Parathyroid adenoma (tissue), 2 donors: ENCODE results near the gene ALOX15B.

Experiments used
- H2AFZ ChIP-seq: fragments of 300-600 bp; sonication (generic); one replicate; pipeline ENCODE4 v1.7.0; 2017; ENCODE audit warnings: antibody characterized with exemption, mild to moderate bottlenecking
- H3K27ac ChIP-seq: fragments of 300-600 bp; sonication (generic); one replicate; pipeline ENCODE4 v1.7.0; 2017
- H3K27me3 ChIP-seq: fragments of 300-600 bp; sonication (generic); one replicate; pipeline ENCODE4 v1.7.0; 2017; ENCODE audit warnings: low read length; ENCODE audit not compliant: control insufficient read depth, insufficient read depth
- H3K36me3 ChIP-seq: fragments of 300-600 bp; sonication (generic); one replicate; pipeline ENCODE4 v1.7.0; 2017; ENCODE audit warnings: low read length; ENCODE audit not compliant: control insufficient read depth, insufficient read depth
- H3K4me1 ChIP-seq: fragments of 300-600 bp; sonication (generic); one replicate; pipeline ENCODE4 v1.7.0; 2017; ENCODE audit warnings: control low read depth
- H3K4me2 ChIP-seq: fragments of 300-600 bp; sonication (generic); one replicate; pipeline ENCODE4 v1.7.0; 2017; ENCODE audit warnings: low read length
- H3K4me3 ChIP-seq: fragments of 300-600 bp; sonication (generic); one replicate; pipeline ENCODE4 v1.7.0; 2017; ENCODE audit warnings: low read depth, low read length
- H3K79me2 ChIP-seq: fragments of 300-600 bp; sonication (generic); one replicate; pipeline ENCODE4 v1.7.0; 2017; ENCODE audit warnings: control low read depth
- H3K9ac ChIP-seq: fragments of 300-600 bp; sonication (generic); one replicate; pipeline ENCODE4 v1.7.0; 2017; ENCODE audit warnings: mild to moderate bottlenecking
- H3K9me3 ChIP-seq: fragments of 300-600 bp; sonication (generic); one replicate; pipeline ENCODE4 v1.7.0; 2017; ENCODE audit warnings: low read length; ENCODE audit not compliant: control insufficient read depth
- TF ChIP-seq, protein P1 (sequence below): fragments of 300-600 bp; sonication (generic); IDR thresholded peaks from one replicate; pipeline ENCODE4 v1.7.0; 2017; ENCODE audit warnings: antibody characterized with exemption, mild to moderate bottlenecking
- donor health status: primary hyperparathyroidism.

ALOX15B gene

DNA sequence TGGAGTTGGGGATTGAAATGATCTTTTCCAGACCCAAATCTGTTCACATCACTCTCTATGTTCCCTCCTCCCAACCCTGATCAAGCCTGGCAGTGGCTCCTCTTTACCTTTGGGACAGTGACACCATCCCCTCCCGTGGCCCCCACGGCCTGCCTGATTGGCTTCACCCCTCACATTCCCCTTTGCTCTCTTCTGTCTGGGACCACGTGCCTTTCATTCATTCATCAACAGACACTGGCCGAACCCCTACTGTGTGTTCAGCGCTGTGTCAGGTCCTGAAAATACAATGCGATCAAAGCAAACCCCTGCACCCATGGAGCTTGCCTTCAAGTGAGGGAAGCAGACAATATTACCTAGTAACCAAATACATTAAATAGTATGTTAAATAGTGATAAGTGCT is 50.9 kb downstream of the ALOX15B start:
- Histone ChIP-seq H3K27ac (no peak overlapping the region), H3K9me3 (no peaks in the 10 kb centered on the region), H3K36me3 (no peaks in the 10 kb centered on the region), H3K4me3 (no peak overlapping the region), H3K4me1 (no peaks in the 10 kb centered on the region), H3K4me2 (no peak overlapping the region), H3K9ac (no peak overlapping the region), H2AFZ (no peak overlapping the region), H3K79me2 (no peaks in the 10 kb centered on the region), H3K27me3 (no peaks in the 10 kb centered on the region)
- TF ChIP-seq, protein P1, sequence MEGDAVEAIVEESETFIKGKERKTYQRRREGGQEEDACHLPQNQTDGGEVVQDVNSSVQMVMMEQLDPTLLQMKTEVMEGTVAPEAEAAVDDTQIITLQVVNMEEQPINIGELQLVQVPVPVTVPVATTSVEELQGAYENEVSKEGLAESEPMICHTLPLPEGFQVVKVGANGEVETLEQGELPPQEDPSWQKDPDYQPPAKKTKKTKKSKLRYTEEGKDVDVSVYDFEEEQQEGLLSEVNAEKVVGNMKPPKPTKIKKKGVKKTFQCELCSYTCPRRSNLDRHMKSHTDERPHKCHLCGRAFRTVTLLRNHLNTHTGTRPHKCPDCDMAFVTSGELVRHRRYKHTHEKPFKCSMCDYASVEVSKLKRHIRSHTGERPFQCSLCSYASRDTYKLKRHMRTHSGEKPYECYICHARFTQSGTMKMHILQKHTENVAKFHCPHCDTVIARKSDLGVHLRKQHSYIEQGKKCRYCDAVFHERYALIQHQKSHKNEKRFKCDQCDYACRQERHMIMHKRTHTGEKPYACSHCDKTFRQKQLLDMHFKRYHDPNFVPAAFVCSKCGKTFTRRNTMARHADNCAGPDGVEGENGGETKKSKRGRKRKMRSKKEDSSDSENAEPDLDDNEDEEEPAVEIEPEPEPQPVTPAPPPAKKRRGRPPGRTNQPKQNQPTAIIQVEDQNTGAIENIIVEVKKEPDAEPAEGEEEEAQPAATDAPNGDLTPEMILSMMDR = no peak

DNA sequence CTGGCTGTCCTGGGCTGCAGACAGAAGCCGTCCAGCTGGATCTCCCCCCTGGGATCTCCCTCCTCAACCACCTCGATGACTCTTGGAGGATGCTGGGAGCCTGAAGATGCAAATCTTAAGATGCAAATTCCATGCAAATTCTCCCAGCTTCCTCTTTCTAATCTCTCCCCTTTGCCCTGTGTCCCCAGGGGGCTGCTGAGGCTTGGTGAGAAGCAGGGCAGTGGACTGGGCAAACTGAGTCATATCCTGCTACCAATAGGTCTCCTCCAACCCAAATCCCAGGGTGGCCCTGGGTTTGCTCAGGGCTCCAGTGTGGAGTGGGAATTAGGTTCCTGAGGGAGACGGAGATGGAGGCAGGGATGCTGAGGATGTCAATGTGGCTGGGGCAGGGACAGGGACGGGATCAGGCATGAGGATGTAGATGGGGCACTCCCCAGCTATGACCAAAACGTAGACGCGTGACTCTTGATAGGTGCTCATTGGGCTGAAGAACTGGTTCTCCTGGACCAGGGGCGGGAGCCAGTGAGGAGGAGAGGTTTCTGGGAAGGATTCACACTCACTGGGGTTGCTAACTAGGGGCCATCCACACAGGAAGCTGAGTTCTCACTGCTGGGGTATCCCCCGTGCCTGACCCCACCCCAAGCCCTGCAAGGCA is 52.3 kb downstream of the ALOX15B start:
- Histone ChIP-seq H3K4me2 (no peak overlapping the region), H3K27ac (no peak overlapping the region), H3K9me3 (no peaks in the 10 kb centered on the region), H3K9ac (no peak overlapping the region), H3K4me1 (no peaks in the 10 kb centered on the region), H3K4me3 (no peak overlapping the region), H3K79me2 (no peaks in the 10 kb centered on the region), H2AFZ (no peak overlapping the region), H3K27me3 (no peaks in the 10 kb centered on the region), H3K36me3 (no peaks in the 10 kb centered on the region)
- TF ChIP-seq, protein P1 = no peak

DNA sequence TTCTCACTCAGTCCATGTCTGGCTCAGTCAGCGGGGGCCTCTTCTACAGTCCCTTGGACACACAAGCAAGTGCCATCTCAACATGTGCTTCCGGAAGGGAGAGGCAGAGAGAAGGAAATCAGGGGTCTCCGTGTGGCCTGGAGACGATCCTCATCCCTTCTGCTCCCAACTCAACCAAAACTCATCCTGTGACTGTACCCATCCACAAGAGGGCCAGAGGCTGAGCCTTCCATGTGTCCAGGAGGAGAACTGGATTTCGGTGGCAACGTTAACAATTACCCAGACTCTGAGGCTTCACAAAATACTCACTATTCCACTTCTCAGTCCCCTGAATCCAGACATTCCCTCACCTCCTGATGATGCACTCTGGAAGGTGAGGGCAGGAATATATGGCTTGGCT is 56.5 kb downstream of the ALOX15B start:
- Histone ChIP-seq H3K36me3 (no peaks in the 10 kb centered on the region), H3K4me1 (no peaks in the 10 kb centered on the region), H3K9ac (no peak overlapping the region), H2AFZ (no peak overlapping the region), H3K9me3 (no peaks in the 10 kb centered on the region), H3K27ac (no peak overlapping the region), H3K4me2 (no peak overlapping the region), H3K27me3 (no peaks in the 10 kb centered on the region), H3K4me3 (no peak overlapping the region), H3K79me2 (no peaks in the 10 kb centered on the region)
- TF ChIP-seq, protein P1 = no peak

DNA sequence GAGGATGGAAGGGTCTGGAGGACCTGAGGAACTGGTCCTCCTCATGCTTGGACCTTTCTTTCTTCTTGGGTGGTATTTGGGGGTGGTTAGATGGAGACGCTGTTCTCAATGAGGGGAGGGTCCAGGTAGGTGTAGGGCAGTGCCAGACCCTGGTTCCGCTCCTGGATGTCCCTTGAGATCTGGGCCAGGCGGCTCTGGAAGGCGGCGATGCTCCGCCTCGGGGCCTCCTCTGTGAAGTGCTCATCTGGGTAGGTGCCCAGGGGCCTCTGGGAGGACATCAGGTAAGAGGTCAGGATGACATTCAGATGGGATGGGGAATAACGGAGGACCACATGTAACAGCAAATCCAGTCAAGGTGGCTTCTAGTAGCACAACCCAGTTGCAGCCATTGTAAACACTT is 57.7 kb downstream of the ALOX15B start:
- no peak overlapping the region for H3K27ac ChIP-seq
- H3K79me2 ChIP-seq = no peaks in the 10 kb centered on the region
- no peak overlapping the region for H3K4me2 ChIP-seq
- H3K27me3 ChIP-seq = no peaks in the 10 kb centered on the region
- H3K4me1 ChIP-seq = peaks cover 8% of the 10 kb centered on the region
- H2AFZ ChIP-seq = no peak overlapping the region
- H3K4me3 ChIP-seq = no peak overlapping the region
- TF ChIP-seq, protein P1 = no peak
- H3K36me3 ChIP-seq = no peaks in the 10 kb centered on the region
- H3K9ac ChIP-seq = no peak overlapping the region
- H3K9me3 ChIP-seq = no peaks in the 10 kb centered on the region
